Endothelial cell of umbilical vein (primary cell): ENCODE measurements around the gene CCDC57. TPM values are rescaled to one million over a fixed set of nuclear protein-coding genes. Genes with fewer than 3 reads are reported as not detected.

Experiments
- BruUV-seq: library from RNA; stranded (reverse); fragments of 400-500 nt; replicated peaks from 2 replicates; lab custom pipeline; 2021; lab: Mats Ljungman, UMichigan
- CTCF ChIA-PET: fragments of 300-600, 350-600 bp; sonication (Branson Sonifier 250); formaldehyde crosslinking; loops from one replicate; lab custom pipeline; 2021; ENCODE audit warnings: antibody characterized with exemption, inconsistent platforms; lab: Charles Lee
- POLR2A ChIA-PET: fragments of 300-600, 350-600 bp; sonication (Branson Sonifier 250); formaldehyde crosslinking; loops from one replicate; lab custom pipeline; 2021; ENCODE audit warnings: antibody characterized with exemption, inconsistent platforms; lab: Charles Lee
- DNase-seq: peaks from one replicate; pipeline ENCODE4 v3.0.0-alpha.2; 2011; ENCODE audit warnings: low read depth, low spot score
- FAIRE-seq: peaks from 2 replicates; lab custom pipeline; 2011; peaks lifted over from hg19 to GRCh38; lab: Jason Lieb, UNC
- H2AFZ ChIP-seq: 2 replicates; pipeline ENCODE4 v1.6.0; 2012; ENCODE audit warnings: low read depth, low read length, control low read depth, inconsistent platforms
- H3K27ac ChIP-seq: 2 replicates; pipeline ENCODE4 v1.5.1; 2011; ENCODE audit warnings: low read depth, mild to moderate bottlenecking, control low read depth, low read length, moderate library complexity; ENCODE audit not compliant: insufficient read depth
- H3K27me3 ChIP-seq, 2 experiments: 2 replicates each; pipeline versions ENCODE4 v1.6.0 to v1.6.1; 2011; ENCODE audit warnings: low read length in 2 of 2, mixed read lengths in 1 of 2; ENCODE audit not compliant: control insufficient read depth in 2 of 2, insufficient read depth in 2 of 2
- H3K36me3 ChIP-seq, 2 experiments: 2 replicates in 1 of 2; 3 replicates in 1 of 2; pipeline ENCODE4 v1.5.1; 2011; ENCODE audit warnings: low read length in 2 of 2, mild to moderate bottlenecking in 1 of 2, moderate library complexity in 1 of 2; ENCODE audit not compliant: control insufficient read depth in 2 of 2, insufficient read depth in 2 of 2; ENCODE audit errors: extremely low read depth in 1 of 2
- H3K4me1 ChIP-seq: 3 replicates; pipeline ENCODE4 v1.5.1; 2011; ENCODE audit warnings: mild to moderate bottlenecking, low read length; ENCODE audit not compliant: control insufficient read depth, insufficient read depth; ENCODE audit errors: extremely low read depth
- H3K4me2 ChIP-seq: 2 replicates; pipeline ENCODE4 v1.6.1; 2011; ENCODE audit warnings: low read length, control low read depth, mixed read lengths; ENCODE audit not compliant: insufficient read depth
- H3K4me3 ChIP-seq, 3 experiments: fragments of 200-600 bp in 1 of 3; sonication (generic), shearing (Covaris generic) in 1 of 3; replicated peaks in 1 of 3; 2 replicates each; pipeline ENCODE4 v1.5.1; 2011 to 2016; ENCODE audit warnings: control low read depth in 3 of 3, low read length in 3 of 3, mild to moderate bottlenecking in 2 of 3, inconsistent platforms in 1 of 3, low read depth in 1 of 3, moderate library complexity in 1 of 3; ENCODE audit not compliant: insufficient read depth in 1 of 3
- H3K79me2 ChIP-seq: 2 replicates; pipeline ENCODE4 v1.6.0; 2012; ENCODE audit warnings: low read length, inconsistent platforms; ENCODE audit not compliant: control insufficient read depth, insufficient read depth
- H3K9ac ChIP-seq: replicated peaks from 2 replicates; pipeline ENCODE3; 2011; ENCODE audit warnings: low read length, control low read depth; ENCODE audit not compliant: insufficient read depth; ENCODE audit errors: extremely low read depth
- H3K9me1 ChIP-seq: replicated peaks from 3 replicates; pipeline ENCODE4 v1.6.0; 2011; ENCODE audit warnings: mild to moderate bottlenecking, low read length; ENCODE audit not compliant: control insufficient read depth, insufficient read depth; ENCODE audit errors: extremely low read depth
- H3K9me3 ChIP-seq: replicated peaks from 2 replicates; pipeline ENCODE4 v1.5.1; 2012; ENCODE audit warnings: low read length, inconsistent platforms; ENCODE audit not compliant: control insufficient read depth, insufficient read depth
- H4K20me1 ChIP-seq: replicated peaks from 2 replicates; pipeline ENCODE3; 2011; ENCODE audit warnings: mild to moderate bottlenecking, low read length; ENCODE audit not compliant: control insufficient read depth, insufficient read depth; ENCODE audit errors: extremely low read depth
- CTCF ChIP-seq, 2 donors: IDR thresholded peaks; 1 replicate in 1 of 2; 2 replicates in 1 of 2; pipeline ENCODE4 v1.5.1; 2011; ENCODE audit warnings: low read length in 2 of 2, mild to moderate bottlenecking in 2 of 2, moderate library complexity in 2 of 2, control low read depth in 1 of 2, inconsistent platforms in 1 of 2, low read depth in 1 of 2; ENCODE audit not compliant: insufficient read depth in 1 of 2; ENCODE audit errors: extremely low read depth in 1 of 2
- EZH2 ChIP-seq: IDR thresholded peaks from 2 replicates; pipeline ENCODE4 v1.6.1; 2012; ENCODE audit warnings: borderline replicate concordance, low read depth, mild to moderate bottlenecking, moderate library complexity, low read length, inconsistent platforms; ENCODE audit not compliant: severe bottlenecking
- FOS ChIP-seq: IDR thresholded peaks from 2 replicates; pipeline ENCODE4 v1.6.1; 2011; ENCODE audit warnings: mild to moderate bottlenecking, low read length, moderate library complexity, borderline replicate concordance; ENCODE audit not compliant: insufficient read depth
- GATA2 ChIP-seq: IDR thresholded peaks from 2 replicates; pipeline ENCODE4 v1.7.0; 2011; ENCODE audit warnings: low read depth, mild to moderate bottlenecking, moderate library complexity, mixed read lengths, low read length; ENCODE audit not compliant: insufficient read length, insufficient read depth
- JUN ChIP-seq: IDR thresholded peaks from 2 replicates; pipeline ENCODE4 v1.6.1; 2011; ENCODE audit warnings: borderline replicate concordance, low read depth; ENCODE audit not compliant: insufficient read length, insufficient read depth
- MAX ChIP-seq: IDR thresholded peaks from 2 replicates; pipeline ENCODE4 v1.6.1; 2011; ENCODE audit not compliant: insufficient read depth, insufficient read length
- MYC ChIP-seq: IDR thresholded peaks from one replicate; pipeline ENCODE4 v1.6.1; 2011; ENCODE audit warnings: mild to moderate bottlenecking, low read depth, low read length
- POLR2A ChIP-seq: IDR thresholded peaks from 2 replicates; pipeline ENCODE4 v1.6.1; 2012; ENCODE audit warnings: low read depth, mild to moderate bottlenecking, control low read depth, low read length
- POLR2AphosphoS5 ChIP-seq: IDR thresholded peaks from 2 replicates; pipeline ENCODE4 v1.6.1; 2012; ENCODE audit warnings: low read depth, mild to moderate bottlenecking, control low read depth, low read length, moderate library complexity; ENCODE audit not compliant: insufficient read depth
- dilution Hi-C: fragments of 300-500 bp; cut with MboI; formaldehyde crosslinking; loops from one replicate; pipeline ENCODE4 v1.15.0; 2019; ENCODE audit warnings: low sequenced_read_pairs; ENCODE audit not compliant: extremely low pct_ligation_motif_present
- intact Hi-C: fragments of 100-400 bp; cut with micrococcal nuclease; formaldehyde crosslinking; loops from one replicate; pipeline ENCODE4 v1.10.0; 2022
- polyA plus RNA-seq, 4 experiments: library from polyadenylated mRNA; depleted of rRNA in 3 of 4; stranded (reverse) in 3 of 4; unstranded in 1 of 4; fragments of >200 nt; gene quantifications; 2 replicates each; pipeline versions ENCODE4 v1.2.1 to v1.2.3, GENCODE V29; 2011 to 2012; ENCODE audit warnings: missing spikeins in 1 of 4
- total RNA-seq: library from RNA; stranded (reverse); gene quantifications from 2 replicates; pipeline ENCODE4 v1.2.3, GENCODE V29; 2021

Gene CCDC57
- total and polyA plus RNA-seq, 2 donors (not counting 3 experiments of a cell fraction or from before 2014, with no cell fraction given), result 18.6 to 31.6 TPM

- dilution Hi-C loops, result no loop called here
- TF ChIP-seq GATA2, result no peak
- TF ChIP-seq POLR2AphosphoS5, result no peak
- no peak for TF ChIP-seq MAX
- no peak for TF ChIP-seq JUN
- no peak for TF ChIP-seq FOS
- TF ChIP-seq CTCF (IDR thresholded peaks at IDR 0.05; ENCODE audit: extremely low read depth in 1 of 2, insufficient read depth in 1 of 2, low read depth in 1 of 2, low read length in 2 of 2), result no peak
- no peak for TF ChIP-seq EZH2
- TF ChIP-seq MYC, result no peak
- no peak for TF ChIP-seq POLR2A
- DNase-seq (no peak), FAIRE-seq (no peak)
- Histone ChIP-seq H3K27me3 (no peaks in the 10 kb centered on the region), H4K20me1 (no peaks in the 10 kb centered on the region), H3K9me3 (no peaks in the 10 kb centered on the region), H2AFZ (no peak overlapping the region), H3K9me1 (no peaks in the 10 kb centered on the region), H3K4me3 (no peak overlapping the region), H3K4me2 (no peak overlapping the region), H3K27ac (no peak overlapping the region), H3K9ac (no peak overlapping the region), H3K79me2 (peaks cover 11% of the 10 kb centered on the region), H3K4me1 (peaks cover 11% of the 10 kb centered on the region), H3K36me3 (peaks cover 12 to 38% of the 10 kb centered on the region in 2 experiments)
- CTCF ChIA-PET, result interaction anchor here (0.8 to 1.1 kb wide), 3 partner anchors 11 to 23 kb away, joined by 3 to 5 read pairs (median 4); partner anchors contain the start of gene DCXR
- POLR2A ChIA-PET, result no interaction called here
- intact Hi-C loops, result loop anchor here (2.0 kb wide), 1 partner anchor 17 kb away; the partner anchor contains the start of gene DCXR
- BruUV-seq, result no TSS peak
These were observed 158.9 kb downstream of the CCDC57 start for GRCh38 chr17:82053556-82054263.
